GM19324 (cell line): ENCODE measurements around the gene TMEM151A.
A peak's percentile ranks its signal among the peaks of the same experiment; 100 is the strongest.
"Not testable (repeated sequence)": the region's sequence is repeated elsewhere in the genome, so short reads cannot be mapped to it uniquely, and the experiment has no call there.

Experiments used
- ATAC-seq: cut with Tn5 transposase; IDR thresholded peaks from one replicate; pipeline ENCODE4 v1.9.1; 2021; ENCODE audit warnings: mild to moderate bottlenecking, moderate library complexity; ENCODE audit not compliant: unreplicated experiment, low FRiP score

Gene TMEM151A

GRCh38 chr11:66267039-66267378 is 24.7 kb upstream of the TMEM151A start:
- ATAC-seq: no peak

- ATAC-seq: peak; percentile 36
These were observed 24.1 kb upstream of the TMEM151A start for GRCh38 chr11:66267379-66268243.

GRCh38 chr11:66268244-66268951 is 23.3 kb upstream of the TMEM151A start, which contains the start of gene RAB1B:
TSS of gene RAB1B (plus strand) at chr11:66268639. CDS start at chr11:66268680, 41 bp downstream.
- ATAC-seq: peak; percentile 83

GRCh38 chr11:66268952-66269905 is 22.5 kb upstream of the TMEM151A start:
- no peak for ATAC-seq

GRCh38 chr11:66271816-66272215 is 19.9 kb upstream of the TMEM151A start:
- ATAC-seq: no peak

- no peak for ATAC-seq
These were observed 19.1 kb upstream of the TMEM151A start for GRCh38 chr11:66272596-66272995.

- no peak for ATAC-seq
These were observed 17.5 kb upstream of the TMEM151A start for GRCh38 chr11:66274219-66274618.

- no peak for ATAC-seq
These were observed 16.3 kb upstream of the TMEM151A start for GRCh38 chr11:66275396-66275795.

GRCh38 chr11:66275984-66276612 is 15.6 kb upstream of the TMEM151A start:
- ATAC-seq: no peak

- not testable (repeated sequence) for ATAC-seq
These were observed 15.1 kb upstream of the TMEM151A start for GRCh38 chr11:66276619-66277018.

GRCh38 chr11:66277064-66277463 is 14.6 kb upstream of the TMEM151A start:
- not testable (repeated sequence) for ATAC-seq

- no peak for ATAC-seq
These were observed 14.0 kb upstream of the TMEM151A start, which contains the start of gene CNIH2 for GRCh38 chr11:66277471-66278362. TSS of gene CNIH2 (plus strand) at chr11:66278175. CDS start at chr11:66278457, 282 bp downstream.

GRCh38 chr11:66278363-66279091 is 13.2 kb upstream of the TMEM151A start:
- no peak for ATAC-seq

- ATAC-seq: no peak
These were observed 12.5 kb upstream of the TMEM151A start for GRCh38 chr11:66279092-66279734.

- ATAC-seq: no peak
These were observed 11.3 kb upstream of the TMEM151A start for GRCh38 chr11:66280428-66280827.

GRCh38 chr11:66281001-66281400 is 10.7 kb upstream of the TMEM151A start:
- ATAC-seq: no peak

- ATAC-seq: no peak
These were observed 9.8 kb upstream of the TMEM151A start for GRCh38 chr11:66281776-66282467.
